Left ventricle myocardium inferior (tissue), 1 donor: ENCODE results near the gene KCNN3. TPM values are rescaled to one million over a fixed set of nuclear protein-coding genes. Genes with fewer than 3 reads are reported as not detected.

Experiments used
- DNase-seq: peaks from one replicate; pipeline ENCODE4 v3.0.0-alpha.2; 2020
- H3K27ac ChIP-seq: fragments of 200-600 bp; replicated peaks from 2 replicates; pipeline ENCODE4 v1.8.0; 2021
- H3K27me3 ChIP-seq: fragments of 200-600 bp; 2 replicates; pipeline ENCODE4 v1.8.0; 2021; ENCODE audit warnings: low read depth
- H3K36me3 ChIP-seq: fragments of 200-600 bp; 2 replicates; pipeline ENCODE4 v1.8.0; 2021
- H3K4me1 ChIP-seq: fragments of 200-600 bp; 2 replicates; pipeline ENCODE4 v1.8.0; 2021
- H3K4me3 ChIP-seq: fragments of 200-600 bp; 2 replicates; pipeline ENCODE4 v1.8.0; 2021; ENCODE audit warnings: mild to moderate bottlenecking, moderate library complexity
- H3K9me3 ChIP-seq: fragments of 200-600 bp; replicated peaks from 2 replicates; pipeline ENCODE4 v1.8.0; 2021
- CTCF ChIP-seq: fragments of 200-600 bp; IDR thresholded peaks from 2 replicates; pipeline ENCODE4 v1.8.0; 2021; ENCODE audit warnings: antibody characterized with exemption, mild to moderate bottlenecking, borderline replicate concordance
- intact Hi-C: fragments of 100-400 bp; cut with micrococcal nuclease; formaldehyde crosslinking; loops from one replicate; pipeline ENCODE4 v1.11.0; 2022
- total RNA-seq: library from RNA; stranded (reverse); fragmentation: NEBNext Ultra II Directional; extraction: Animal tissue kit (Norgen Biotek cat#: 25700); gene quantifications from one replicate; pipeline ENCODE4 v1.2.1, GENCODE V29; 2021
- donor health status: DM: no; HTN: yes; CAD: no; lungs with severe emphysema.

The KCNN3 gene
- total RNA-seq, 1 donor from 2014 or later = 4.8 TPM

- H3K36me3 ChIP-seq = no peaks in the 10 kb centered on the region
- no peaks in the 10 kb centered on the region for H3K9me3 ChIP-seq
- H3K27ac ChIP-seq = peak overlapping the region; percentile 50
- no peaks in the 10 kb centered on the region for H3K27me3 ChIP-seq
- TF ChIP-seq CTCF = no peak
- no peak for DNase-seq
- H3K4me1 ChIP-seq = peaks cover 81% of the 10 kb centered on the region
- no peak overlapping the region for H3K4me3 ChIP-seq
- intact Hi-C loops = no loop called here
Observed at GRCh38 chr1:154841384-154841783, 28.7 kb downstream of the KCNN3 start.

DNA sequence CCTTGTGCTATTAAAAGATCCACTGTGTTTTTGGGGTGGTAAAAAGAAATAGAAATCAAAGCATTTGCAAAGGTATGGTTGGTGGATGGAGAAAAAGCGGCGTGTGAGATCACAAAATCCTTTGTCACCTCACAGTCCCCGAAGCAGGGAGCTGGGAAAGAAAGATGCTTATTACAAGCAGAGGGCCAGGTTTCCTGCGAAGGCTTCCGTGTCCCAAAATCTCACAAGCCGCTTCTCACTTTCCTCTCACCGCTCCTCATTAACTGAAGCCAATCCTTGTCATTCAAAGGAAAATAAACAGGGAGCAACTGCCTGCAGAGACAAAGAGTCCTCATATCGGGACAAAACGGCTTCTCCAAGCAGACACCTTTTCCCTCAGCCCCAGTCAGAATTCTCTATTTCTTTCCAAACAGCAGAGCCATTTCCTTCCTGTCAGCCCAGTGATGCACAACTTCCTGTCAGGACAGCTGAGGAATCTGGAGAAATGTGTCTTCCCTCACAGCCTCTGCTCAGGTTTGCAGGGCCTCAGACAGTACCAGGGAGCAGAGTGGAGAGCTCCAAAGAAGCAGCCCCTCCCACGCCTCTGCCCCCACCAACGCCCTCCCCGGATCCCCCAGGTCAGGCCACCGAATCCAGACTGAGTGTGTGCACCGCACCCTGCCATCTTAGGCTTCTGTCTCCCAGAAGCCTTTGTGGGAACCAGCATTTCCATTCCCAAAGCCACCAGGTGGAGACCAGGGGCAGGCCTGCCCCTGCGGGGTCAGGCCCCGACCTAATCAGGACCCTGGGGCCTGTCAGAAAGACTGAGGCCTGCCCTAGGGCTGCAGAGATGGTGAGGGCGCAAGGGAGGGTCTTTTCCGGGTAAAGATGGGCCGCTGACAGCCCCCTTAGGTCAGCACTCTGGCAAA is 29.6 kb downstream of the KCNN3 start:
- Histone ChIP-seq H3K9me3 (no peaks in the 10 kb centered on the region), H3K4me3 (no peak overlapping the region), H3K36me3 (no peaks in the 10 kb centered on the region), H3K4me1 (peaks cover 80% of the 10 kb centered on the region), H3K27me3 (no peaks in the 10 kb centered on the region), H3K27ac (peak overlapping the region; percentile 50)
- no peak for DNase-seq
- intact Hi-C loops = no loop called here
- no peak for TF ChIP-seq CTCF

GRCh38 chr1:154839691-154840090 is 30.4 kb downstream of the KCNN3 start:
- H3K27ac ChIP-seq = peak overlapping the region; percentile 50
- DNase-seq = peak; percentile 39

DNA sequence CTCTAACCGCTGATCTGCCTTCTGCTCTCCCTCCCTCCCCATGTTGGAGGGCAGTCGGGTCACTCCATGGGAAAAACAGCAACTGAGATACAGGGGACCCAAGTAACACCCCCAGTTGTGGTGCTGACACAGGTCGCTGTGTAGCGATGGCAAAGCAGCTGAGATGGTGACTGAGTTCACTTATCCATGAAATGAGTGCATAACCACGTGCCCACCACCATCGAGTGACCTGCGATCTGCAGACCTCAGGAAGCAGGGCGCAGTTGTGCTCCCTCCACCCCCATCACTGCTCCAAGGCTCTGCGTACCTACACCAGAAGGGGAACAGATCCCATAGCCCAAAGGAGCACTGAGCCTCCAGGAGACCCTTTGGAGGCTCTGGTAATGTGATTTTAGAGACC is 31.1 kb downstream of the KCNN3 start:
- Histone ChIP-seq H3K4me3 (no peak overlapping the region), H3K27me3 (no peaks in the 10 kb centered on the region), H3K4me1 (peaks cover 79% of the 10 kb centered on the region), H3K9me3 (no peaks in the 10 kb centered on the region), H3K27ac (peak overlapping the region; percentile 47), H3K36me3 (no peaks in the 10 kb centered on the region)
- intact Hi-C loops = no loop called here
- no peak for TF ChIP-seq CTCF
- DNase-seq = no peak

More at GRCh38 chr1:154839691-154840090, 30.4 kb downstream of the KCNN3 start:
- H3K9me3 ChIP-seq = no peaks in the 10 kb centered on the region
- intact Hi-C loops = no loop called here
- TF ChIP-seq CTCF = no peak
- no peaks in the 10 kb centered on the region for H3K27me3 ChIP-seq
- no peaks in the 10 kb centered on the region for H3K36me3 ChIP-seq
- H3K4me1 ChIP-seq = peaks cover 79% of the 10 kb centered on the region
- H3K4me3 ChIP-seq = no peak overlapping the region

- Histone ChIP-seq H3K27ac (peak overlapping the region; percentile 47), H3K36me3 (no peaks in the 10 kb centered on the region), H3K4me3 (no peak overlapping the region), H3K4me1 (peaks cover 79% of the 10 kb centered on the region), H3K9me3 (no peaks in the 10 kb centered on the region), H3K27me3 (no peaks in the 10 kb centered on the region)
- no peak for DNase-seq
- TF ChIP-seq CTCF = no peak
- intact Hi-C loops = no loop called here
Observed at GRCh38 chr1:154838461-154838860, 31.6 kb downstream of the KCNN3 start.
